HG02642 (cell line): Measurements from ENCODE around the gene APBB2.

Experiments
- ATAC-seq: cut with Tn5 transposase; IDR thresholded peaks from one replicate; pipeline ENCODE4 v1.9.1; 2021; ENCODE audit warnings: mild to moderate bottlenecking; ENCODE audit not compliant: unreplicated experiment, poor library complexity

APBB2 gene

GRCh38 chr4:41216294-41217019 is 2.1 kb upstream of the APBB2 start:
- peak; percentile 52 for ATAC-seq

DNA sequence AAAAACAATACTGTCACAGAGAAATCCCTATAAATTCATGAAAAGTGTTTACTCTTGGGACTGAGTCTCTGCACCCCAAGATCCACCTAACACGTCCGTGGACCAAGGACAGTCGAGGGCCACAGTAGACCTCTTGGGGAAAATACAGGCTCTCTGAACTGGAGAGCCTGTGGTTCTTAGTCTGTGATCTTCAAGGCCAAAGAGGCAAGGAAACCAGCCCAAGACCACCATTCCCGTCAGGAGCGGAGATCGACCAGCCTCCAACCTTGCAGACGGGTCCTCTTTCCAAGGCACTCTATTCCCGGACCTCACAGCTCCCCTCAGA is 1.6 kb upstream of the APBB2 start:
- ATAC-seq: no peak

GRCh38 chr4:41215155-41215554 is 813 bp upstream of the APBB2 start:
- ATAC-seq: no peak

DNA sequence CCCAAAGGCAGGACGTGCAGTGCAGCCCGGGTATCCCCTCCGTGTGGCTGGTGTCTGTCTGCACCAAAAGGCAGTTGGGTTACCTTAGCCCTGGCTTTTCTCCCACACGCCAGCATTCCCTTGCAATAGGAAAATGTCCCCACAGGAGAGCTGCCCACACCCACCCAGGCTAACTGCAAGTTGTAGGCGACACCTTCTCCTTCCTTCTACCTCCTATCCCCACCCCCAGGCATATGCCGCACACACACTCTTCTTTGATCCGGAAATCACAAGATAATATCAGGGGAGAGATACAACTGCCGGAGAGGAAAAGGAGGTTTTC is 444 bp upstream of the APBB2 start:
- ATAC-seq: peak; percentile 2

- ATAC-seq: peak; percentile 10
Observed at GRCh38 chr4:41213625-41214135, 662 bp downstream of the APBB2 start.

DNA sequence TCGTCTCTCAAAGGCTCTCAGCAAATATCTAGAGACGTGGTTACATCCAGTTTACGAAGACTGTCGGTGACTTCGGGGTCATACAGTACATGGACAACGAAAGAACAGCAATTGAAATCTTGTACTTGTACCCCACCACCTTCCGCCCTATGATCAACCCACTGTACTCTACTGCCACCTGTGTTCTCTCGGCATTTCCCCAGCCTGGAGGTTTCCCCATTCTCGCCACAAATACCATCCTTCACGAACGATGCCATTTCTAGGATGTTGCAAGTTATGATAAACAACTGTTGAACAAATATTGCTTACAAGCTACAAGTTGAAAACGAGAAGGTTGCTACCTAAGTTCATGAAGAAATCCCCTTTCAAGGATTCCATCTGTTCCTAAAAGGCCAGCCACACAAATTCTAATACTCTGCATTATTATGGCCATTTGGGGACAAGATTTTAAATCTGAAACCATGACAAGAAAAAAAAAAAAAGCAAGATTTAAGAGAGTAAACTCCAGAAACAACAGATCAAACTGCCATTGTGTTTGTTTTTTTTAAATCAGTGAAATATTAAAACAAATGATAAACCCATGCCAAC is 1.6 kb downstream of the APBB2 start:
- ATAC-seq: no peak

DNA sequence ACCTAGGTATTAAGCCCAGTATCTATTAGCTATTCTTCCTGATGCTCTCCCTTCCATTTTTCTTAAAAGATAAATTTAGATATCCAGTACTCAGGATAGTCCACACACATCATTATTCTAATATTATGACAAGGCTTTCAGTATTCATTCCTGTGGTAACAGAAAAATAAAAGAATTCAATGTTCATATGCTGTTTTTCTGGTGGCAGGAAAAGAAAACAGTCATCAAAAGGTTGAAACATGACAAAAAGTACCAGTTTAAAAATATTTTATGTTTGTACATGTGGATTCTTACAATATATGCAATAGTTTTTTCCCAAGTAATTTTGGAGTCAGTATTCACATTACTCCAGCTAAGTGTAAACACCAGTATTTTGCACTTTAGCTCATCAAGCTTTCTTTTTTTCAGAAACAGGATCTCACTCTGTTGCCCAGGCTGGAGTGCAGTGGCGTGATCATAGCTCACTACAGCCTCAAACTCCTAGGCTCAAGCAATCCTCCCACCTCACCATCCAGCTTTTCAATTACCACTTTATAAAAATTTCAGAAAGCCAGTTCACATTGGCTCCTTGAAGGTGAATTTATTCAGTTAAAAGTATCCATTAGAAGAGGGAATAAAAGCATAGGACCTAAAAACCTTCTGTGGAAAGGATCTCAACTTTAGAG is 2.3 kb downstream of the APBB2 start:
- no peak for ATAC-seq

DNA sequence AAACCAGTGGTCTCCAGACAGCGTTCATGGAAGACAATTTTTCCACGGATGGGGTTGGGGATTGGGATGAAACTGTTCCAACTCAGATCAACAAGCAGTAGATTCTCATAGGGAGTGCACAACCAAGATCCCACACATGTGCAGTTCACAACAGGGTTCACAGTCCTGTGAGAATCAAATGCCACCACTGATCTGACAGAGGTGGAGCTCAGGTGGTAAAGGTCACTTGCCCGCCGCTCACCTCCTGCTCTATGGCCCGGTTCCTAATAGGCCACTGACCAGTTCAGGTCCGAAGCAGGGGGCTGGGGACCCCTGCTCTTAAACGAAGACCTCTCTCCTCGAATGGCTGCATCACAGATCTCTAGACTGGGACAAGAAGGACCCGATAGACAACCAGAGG is 4.4 kb downstream of the APBB2 start:
- no peak for ATAC-seq

- no peak for ATAC-seq
Observed at GRCh38 chr4:41209187-41209586, 5.2 kb downstream of the APBB2 start.

GRCh38 chr4:41207291-41207831 is 7.0 kb downstream of the APBB2 start:
- no peak for ATAC-seq

DNA sequence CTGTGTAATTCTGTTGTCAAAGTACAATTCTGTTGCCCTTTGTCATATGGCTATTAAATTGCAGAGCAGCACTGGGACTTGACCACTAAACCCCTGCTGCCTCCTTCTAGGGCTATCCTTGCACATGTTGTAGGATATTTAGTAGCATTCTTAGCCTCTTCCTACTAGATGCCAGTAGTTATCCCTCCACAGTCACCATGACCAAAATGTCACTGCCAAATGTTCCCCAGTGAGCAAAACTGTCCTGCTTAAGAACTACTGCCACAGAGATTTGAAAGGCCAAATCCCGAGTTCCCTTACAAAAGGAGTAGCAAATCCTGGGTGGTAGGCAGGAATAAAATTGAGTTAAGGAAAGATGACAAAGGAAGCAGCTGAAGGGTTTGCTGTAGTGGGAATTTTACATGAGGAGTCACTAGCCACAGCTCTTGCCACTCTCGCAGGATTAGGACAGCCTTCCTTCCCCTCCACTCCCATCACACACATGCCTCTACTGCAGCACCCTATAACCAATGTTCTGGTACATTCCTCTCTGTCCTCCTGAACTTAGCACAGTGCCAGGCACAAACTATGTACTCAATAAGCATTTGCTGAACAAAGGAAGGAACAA is 8.4 kb downstream of the APBB2 start:
- no peak for ATAC-seq

GRCh38 chr4:41205130-41205529 is 9.2 kb downstream of the APBB2 start:
- no peak for ATAC-seq

- no peak for ATAC-seq
Observed at GRCh38 chr4:41204400-41204978, 9.9 kb downstream of the APBB2 start.

- ATAC-seq: no peak
Observed at GRCh38 chr4:41203841-41204240, 10.5 kb downstream of the APBB2 start.

GRCh38 chr4:41202820-41203568 is 11.3 kb downstream of the APBB2 start:
- ATAC-seq: no peak

- ATAC-seq: no peak
Observed at GRCh38 chr4:41202356-41202755, 12.0 kb downstream of the APBB2 start.

GRCh38 chr4:41200486-41201017 is 13.8 kb downstream of the APBB2 start:
- ATAC-seq: no peak

- ATAC-seq: no peak
Observed at GRCh38 chr4:41199788-41200187, 14.6 kb downstream of the APBB2 start.

DNA sequence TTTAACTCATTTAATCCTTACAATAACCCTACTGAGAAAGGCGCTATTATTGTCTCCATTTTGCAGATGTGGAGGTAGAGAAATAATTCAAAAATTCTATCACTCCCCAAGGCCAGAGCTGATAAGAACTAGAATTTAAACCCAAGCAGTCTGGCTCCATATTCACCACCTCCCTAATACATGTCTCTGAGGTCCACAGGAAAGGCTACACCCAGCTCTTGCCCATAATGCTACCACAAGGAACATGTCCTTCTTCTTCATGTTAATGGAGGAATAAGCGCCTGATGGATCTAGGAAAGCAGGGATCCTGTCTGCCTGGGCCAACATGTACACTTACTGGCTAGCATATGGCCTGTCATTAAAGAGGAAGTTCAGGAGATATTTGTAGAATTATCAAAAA is 16.3 kb downstream of the APBB2 start:
- ATAC-seq: no peak

GRCh38 chr4:41197495-41197894 is 16.8 kb downstream of the APBB2 start:
- ATAC-seq: no peak
